OCI-LY7 (cell line): ENCODE results near the gene STARD7.

Source experiments
- EZH2phosphoT487 ChIP-seq: fragments of 200-600 bp; sonication (generic); IDR thresholded peaks from 2 replicates; pipeline ENCODE4 v1.6.1; 2018; ENCODE audit warnings: low read depth, borderline replicate concordance, mild to moderate bottlenecking, mixed run types, antibody characterized with exemption, low read length, moderate library complexity, mixed read lengths
- TF ChIP-seq, protein P1 (sequence below): fragments of 200-600 bp; sonication (generic); conservative IDR thresholded peaks from 2 replicates; pipeline ENCODE4 v1.5.1; 2014; ENCODE audit warnings: mild to moderate bottlenecking, antibody characterized with exemption, low read length, moderate library complexity, mixed read lengths

DNA sequence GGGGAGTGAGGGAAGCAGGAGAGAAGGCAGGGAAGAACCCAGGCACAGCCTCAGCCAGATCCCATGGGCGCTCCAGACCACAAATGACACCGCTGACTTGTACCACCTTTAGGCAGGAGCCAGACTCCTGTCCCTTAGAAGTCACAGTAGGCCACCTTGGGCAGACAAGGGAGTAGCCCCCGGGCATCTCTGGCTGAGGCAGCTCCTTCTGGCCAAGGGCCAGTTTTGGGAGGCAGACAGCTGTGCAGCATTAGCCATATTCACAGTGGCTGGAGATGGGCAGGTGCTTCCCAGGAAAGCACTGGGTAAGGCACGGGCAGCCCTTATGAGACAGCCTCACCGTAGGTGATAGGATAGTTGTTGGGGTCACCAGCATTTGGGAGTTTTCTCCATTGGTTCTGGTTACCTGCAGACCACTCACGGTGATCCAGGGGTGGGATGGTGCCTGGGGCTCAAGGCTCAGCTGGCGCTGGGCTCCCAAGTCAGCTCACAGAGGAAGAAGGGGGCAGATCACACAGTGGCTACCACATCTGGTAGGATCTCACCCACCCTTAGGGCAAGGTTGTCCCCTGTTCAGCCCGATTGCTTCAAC, 72.4 kb downstream of the STARD7 start:
- TF ChIP-seq, protein P1, sequence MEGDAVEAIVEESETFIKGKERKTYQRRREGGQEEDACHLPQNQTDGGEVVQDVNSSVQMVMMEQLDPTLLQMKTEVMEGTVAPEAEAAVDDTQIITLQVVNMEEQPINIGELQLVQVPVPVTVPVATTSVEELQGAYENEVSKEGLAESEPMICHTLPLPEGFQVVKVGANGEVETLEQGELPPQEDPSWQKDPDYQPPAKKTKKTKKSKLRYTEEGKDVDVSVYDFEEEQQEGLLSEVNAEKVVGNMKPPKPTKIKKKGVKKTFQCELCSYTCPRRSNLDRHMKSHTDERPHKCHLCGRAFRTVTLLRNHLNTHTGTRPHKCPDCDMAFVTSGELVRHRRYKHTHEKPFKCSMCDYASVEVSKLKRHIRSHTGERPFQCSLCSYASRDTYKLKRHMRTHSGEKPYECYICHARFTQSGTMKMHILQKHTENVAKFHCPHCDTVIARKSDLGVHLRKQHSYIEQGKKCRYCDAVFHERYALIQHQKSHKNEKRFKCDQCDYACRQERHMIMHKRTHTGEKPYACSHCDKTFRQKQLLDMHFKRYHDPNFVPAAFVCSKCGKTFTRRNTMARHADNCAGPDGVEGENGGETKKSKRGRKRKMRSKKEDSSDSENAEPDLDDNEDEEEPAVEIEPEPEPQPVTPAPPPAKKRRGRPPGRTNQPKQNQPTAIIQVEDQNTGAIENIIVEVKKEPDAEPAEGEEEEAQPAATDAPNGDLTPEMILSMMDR: no peak
- TF ChIP-seq EZH2phosphoT487: no peak
